CD1c-positive myeloid dendritic cell (primary cell): ENCODE measurements around the gene MALAT1.
"Not testable (repeated sequence)": the region's sequence is repeated elsewhere in the genome, so short reads cannot be mapped to it uniquely, and the experiment has no call there.

Experiments
- DNase-seq: peaks from one replicate; pipeline ENCODE4 v3.0.0-alpha.2; 2016; ENCODE audit errors: extremely low spot score

Gene MALAT1

GRCh38 chr11:65498727-65498976, 193 bp upstream of the MALAT1 start:
- no peak for DNase-seq

GRCh38 chr11:65499713-65500386, 1.0 kb downstream of the MALAT1 start:
- DNase-seq = peak; percentile 70

DNA sequence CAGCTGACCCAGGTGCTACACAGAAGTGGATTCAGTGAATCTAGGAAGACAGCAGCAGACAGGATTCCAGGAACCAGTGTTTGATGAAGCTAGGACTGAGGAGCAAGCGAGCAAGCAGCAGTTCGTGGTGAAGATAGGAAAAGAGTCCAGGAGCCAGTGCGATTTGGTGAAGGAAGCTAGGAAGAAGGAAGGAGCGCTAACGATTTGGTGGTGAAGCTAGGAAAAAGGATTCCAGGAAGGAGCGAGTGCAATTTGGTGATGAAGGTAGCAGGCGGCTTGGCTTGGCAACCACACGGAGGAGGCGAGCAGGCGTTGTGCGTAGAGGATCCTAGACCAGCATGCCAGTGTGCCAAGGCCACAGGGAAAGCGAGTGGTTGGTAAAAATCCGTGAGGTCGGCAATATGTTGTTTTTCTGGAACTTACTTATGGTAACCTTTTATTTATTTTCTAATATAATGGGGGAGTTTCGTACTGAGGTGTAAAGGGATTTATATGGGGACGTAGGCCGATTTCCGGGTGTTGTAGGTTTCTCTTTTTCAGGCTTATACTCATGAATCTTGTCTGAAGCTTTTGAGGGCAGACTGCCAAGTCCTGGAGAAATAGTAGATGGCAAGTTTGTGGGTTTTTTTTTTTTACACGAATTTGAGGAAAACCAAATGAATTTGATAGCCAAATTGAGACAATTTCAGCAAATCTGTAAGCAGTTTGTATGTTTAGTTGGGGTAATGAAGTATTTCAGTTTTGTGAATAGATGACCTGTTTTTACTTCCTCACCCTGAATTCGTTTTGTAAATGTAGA, 1.7 kb downstream of the MALAT1 start:
- DNase-seq = peak; percentile 65

GRCh38 chr11:65501186-65501471, 2.3 kb downstream of the MALAT1 start:
- DNase-seq = no peak

- peak; percentile 45 for DNase-seq
Observed at GRCh38 chr11:65501472-65502273, 2.8 kb downstream of the MALAT1 start.

DNA sequence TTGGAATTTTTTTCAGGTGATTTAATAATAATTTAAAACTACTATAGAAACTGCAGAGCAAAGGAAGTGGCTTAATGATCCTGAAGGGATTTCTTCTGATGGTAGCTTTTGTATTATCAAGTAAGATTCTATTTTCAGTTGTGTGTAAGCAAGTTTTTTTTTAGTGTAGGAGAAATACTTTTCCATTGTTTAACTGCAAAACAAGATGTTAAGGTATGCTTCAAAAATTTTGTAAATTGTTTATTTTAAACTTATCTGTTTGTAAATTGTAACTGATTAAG, 3.4 kb downstream of the MALAT1 start:
- DNase-seq = no peak

DNA sequence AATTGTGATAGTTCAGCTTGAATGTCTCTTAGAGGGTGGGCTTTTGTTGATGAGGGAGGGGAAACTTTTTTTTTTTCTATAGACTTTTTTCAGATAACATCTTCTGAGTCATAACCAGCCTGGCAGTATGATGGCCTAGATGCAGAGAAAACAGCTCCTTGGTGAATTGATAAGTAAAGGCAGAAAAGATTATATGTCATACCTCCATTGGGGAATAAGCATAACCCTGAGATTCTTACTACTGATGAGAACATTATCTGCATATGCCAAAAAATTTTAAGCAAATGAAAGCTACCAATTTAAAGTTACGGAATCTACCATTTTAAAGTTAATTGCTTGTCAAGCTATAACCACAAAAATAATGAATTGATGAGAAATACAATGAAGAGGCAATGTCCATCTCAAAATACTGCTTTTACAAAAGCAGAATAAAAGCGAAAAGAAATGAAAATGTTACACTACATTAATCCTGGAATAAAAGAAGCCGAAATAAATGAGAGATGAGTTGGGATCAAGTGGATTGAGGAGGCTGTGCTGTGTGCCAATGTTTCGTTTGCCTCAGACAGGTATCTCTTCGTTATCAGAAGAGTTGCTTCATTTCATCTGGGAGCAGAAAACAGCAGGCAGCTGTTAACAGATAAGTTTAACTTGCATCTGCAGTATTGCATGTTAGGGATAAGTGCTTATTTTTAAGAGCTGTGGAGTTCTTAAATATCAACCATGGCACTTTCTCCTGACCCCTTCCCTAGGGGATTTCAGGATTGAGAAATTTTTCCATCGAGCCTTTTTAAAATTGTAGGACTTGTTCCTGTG, 3.9 kb downstream of the MALAT1 start:
- peak; percentile 41 for DNase-seq

DNA sequence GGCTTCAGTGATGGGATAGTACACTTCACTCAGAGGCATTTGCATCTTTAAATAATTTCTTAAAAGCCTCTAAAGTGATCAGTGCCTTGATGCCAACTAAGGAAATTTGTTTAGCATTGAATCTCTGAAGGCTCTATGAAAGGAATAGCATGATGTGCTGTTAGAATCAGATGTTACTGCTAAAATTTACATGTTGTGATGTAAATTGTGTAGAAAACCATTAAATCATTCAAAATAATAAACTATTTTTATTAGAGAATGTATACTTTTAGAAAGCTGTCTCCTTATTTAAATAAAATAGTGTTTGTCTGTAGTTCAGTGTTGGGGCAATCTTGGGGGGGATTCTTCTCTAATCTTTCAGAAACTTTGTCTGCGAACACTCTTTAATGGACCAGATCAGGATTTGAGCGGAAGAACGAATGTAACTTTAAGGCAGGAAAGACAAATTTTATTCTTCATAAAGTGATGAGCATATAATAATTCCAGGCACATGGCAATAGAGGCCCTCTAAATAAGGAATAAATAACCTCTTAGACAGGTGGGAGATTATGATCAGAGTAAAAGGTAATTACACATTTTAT, 4.6 kb downstream of the MALAT1 start:
- DNase-seq = no peak

- peak; percentile 54 for DNase-seq
Observed at GRCh38 chr11:65503949-65504673, 5.3 kb downstream of the MALAT1 start.

- DNase-seq = peak; percentile 34
Observed at GRCh38 chr11:65504674-65505465, 6.0 kb downstream of the MALAT1 start.

- peak; percentile 19 for DNase-seq
Observed at GRCh38 chr11:65505466-65506289, 6.8 kb downstream of the MALAT1 start.

GRCh38 chr11:65506290-65506771, 7.5 kb downstream of the MALAT1 start:
- DNase-seq = peak; percentile 67

DNA sequence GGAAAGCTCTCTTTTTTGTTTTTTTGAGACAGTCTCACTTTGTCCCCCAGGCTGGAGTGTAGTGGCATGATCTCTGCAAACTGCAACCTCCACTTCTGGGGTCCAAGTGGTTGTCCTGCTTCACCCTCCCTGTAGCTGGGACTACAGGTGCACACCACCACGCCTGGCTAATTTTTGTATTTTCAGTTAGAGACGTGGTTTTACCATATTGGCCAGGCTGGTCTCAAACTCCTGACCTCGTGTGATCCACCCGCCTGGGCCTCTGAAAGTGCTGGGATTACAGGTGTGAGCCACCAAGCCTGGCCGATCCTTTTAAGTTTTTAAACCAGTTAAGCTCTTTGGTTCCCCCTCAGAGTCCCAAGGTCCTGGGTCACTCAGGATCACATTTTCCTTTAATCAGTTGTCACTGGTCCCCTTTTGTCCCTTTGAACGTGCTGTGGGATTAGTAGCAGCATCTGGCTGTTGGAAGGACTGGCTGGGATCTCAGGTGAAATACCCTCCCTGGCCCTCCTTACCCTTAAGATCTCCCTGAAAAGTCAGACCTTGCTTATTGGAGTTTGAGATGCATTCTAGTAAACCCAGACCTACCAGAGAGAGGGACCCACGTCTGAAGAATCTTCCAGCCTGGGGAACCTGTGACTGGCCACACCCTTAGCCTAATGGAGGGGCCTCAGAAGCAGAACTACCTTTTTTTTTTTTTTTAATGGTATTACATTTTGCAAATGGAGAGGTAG, 8.1 kb downstream of the MALAT1 start:
- peak; percentile 32 for DNase-seq

DNA sequence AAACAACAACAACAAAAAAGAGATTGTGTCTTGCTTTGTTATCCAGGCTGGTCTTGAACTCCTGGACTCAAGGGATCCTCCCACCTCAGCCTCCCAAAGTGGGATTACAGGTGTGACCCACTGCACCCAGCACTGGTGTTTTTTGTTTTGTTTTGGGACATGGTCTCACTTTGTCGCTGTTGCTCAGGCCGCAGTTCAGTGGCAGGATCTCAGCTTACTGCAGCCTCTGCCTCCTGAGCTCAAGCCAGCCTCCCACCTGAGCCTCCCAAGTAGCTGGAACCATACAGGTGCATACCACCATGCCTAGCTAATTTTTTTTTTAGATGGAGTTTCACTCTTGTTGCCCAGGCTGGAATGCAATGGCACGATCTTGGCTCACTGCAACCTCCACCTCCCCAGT, 13.5 kb downstream of the MALAT1 start:
- not testable (repeated sequence) for DNase-seq

- peak; percentile 17 for DNase-seq
Observed at GRCh38 chr11:65516135-65516968, 17.5 kb downstream of the MALAT1 start.

GRCh38 chr11:65518941-65519549, 20.2 kb downstream of the MALAT1 start:
- DNase-seq = not testable (repeated sequence)

- DNase-seq = not testable (repeated sequence)
Observed at GRCh38 chr11:65521777-65522521, 23.1 kb downstream of the MALAT1 start.
